ENCODE data around the gene ITPKC.

The ITPKC gene

GRCh38 chr19:40690693-40691420 is 26.1 kb upstream of the ITPKC start:
- peak; percentile 76 for DNase-seq

GRCh38 chr19:40691421-40692211 is 25.3 kb upstream of the ITPKC start:
- no peak for DNase-seq

GRCh38 chr19:40692212-40692551 is 24.7 kb upstream of the ITPKC start:
- DNase-seq, result no peak

- no peak for DNase-seq
Measured at GRCh38 chr19:40693150-40693788, 23.6 kb upstream of the ITPKC start.

GRCh38 chr19:40693896-40694295 is 23.0 kb upstream of the ITPKC start:
- DNase-seq, result no peak

- no peak for DNase-seq
Measured at GRCh38 chr19:40695881-40696280, 21.0 kb upstream of the ITPKC start.

GRCh38 chr19:40697007-40697406 is 19.9 kb upstream of the ITPKC start:
- DNase-seq, result no peak

- DNase-seq, result no peak
Measured at GRCh38 chr19:40700083-40700482, 16.8 kb upstream of the ITPKC start.

- no peak for DNase-seq
Measured at GRCh38 chr19:40701758-40702157, 15.2 kb upstream of the ITPKC start.

GRCh38 chr19:40702337-40703012 is 14.4 kb upstream of the ITPKC start:
- DNase-seq, result no peak

GRCh38 chr19:40703029-40703755 is 13.7 kb upstream of the ITPKC start:
- no peak for DNase-seq

GRCh38 chr19:40704491-40705361 is 12.2 kb upstream of the ITPKC start:
- no peak for DNase-seq

GRCh38 chr19:40705362-40705651 is 11.6 kb upstream of the ITPKC start:
- no peak for DNase-seq

GRCh38 chr19:40705950-40706619 is 10.8 kb upstream of the ITPKC start:
- no peak for DNase-seq

GRCh38 chr19:40707615-40708014 is 9.3 kb upstream of the ITPKC start:
- no peak for DNase-seq

- no peak for DNase-seq
Measured at GRCh38 chr19:40709817-40710216, 7.1 kb upstream of the ITPKC start.

GRCh38 chr19:40713939-40714338 is 3.0 kb upstream of the ITPKC start:
- DNase-seq, result no peak

GRCh38 chr19:40714441-40715299 is 2.2 kb upstream of the ITPKC start:
- peak; percentile 64 for DNase-seq

- no peak for DNase-seq
Measured at GRCh38 chr19:40716031-40716481, 856 bp upstream of the ITPKC start.

- no peak for DNase-seq
Measured at GRCh38 chr19:40717325-40717879, 490 bp downstream of the ITPKC start.
